Neuron (in vitro differentiated cells): ENCODE data around the gene MT3.
"Not testable (repeated sequence)": the region's sequence is repeated elsewhere in the genome, so short reads cannot be mapped to it uniquely, and the experiment has no call there.

Experiments
- H2AFZ ChIP-seq: one replicate; pipeline ENCODE4 v1.6.1; 2013; ENCODE audit warnings: low read depth, mild to moderate bottlenecking, inconsistent platforms, low read length, moderate library complexity
- H3K27me3 ChIP-seq: one replicate; pipeline ENCODE4 v1.6.1; 2013; ENCODE audit warnings: low read length; ENCODE audit not compliant: insufficient read depth
- H3K36me3 ChIP-seq: one replicate; pipeline ENCODE4 v1.6.1; 2013; ENCODE audit warnings: low read length; ENCODE audit not compliant: insufficient read depth
- H3K4me1 ChIP-seq: one replicate; pipeline ENCODE4 v1.6.1; 2013; ENCODE audit warnings: low read length; ENCODE audit not compliant: insufficient read depth
- H3K4me3 ChIP-seq: 2 replicates; pipeline ENCODE4 v1.5.1; 2013; ENCODE audit warnings: mild to moderate bottlenecking, low read length, moderate library complexity
- H3K9me3 ChIP-seq: one replicate; pipeline ENCODE4 v1.6.1; 2013; ENCODE audit warnings: low read length

MT3 gene

GRCh38 chr16:56620339-56620897 lies 31.1 kb downstream of the MT3 start:
- H3K4me1 ChIP-seq: no peaks in the 10 kb centered on the region
- H3K36me3 ChIP-seq: no peaks in the 10 kb centered on the region
- peaks cover 75% of the 10 kb centered on the region for H3K27me3 ChIP-seq
- H3K9me3 ChIP-seq: no peaks in the 10 kb centered on the region
- H2AFZ ChIP-seq: no peak overlapping the region
- H3K4me3 ChIP-seq: no peak overlapping the region

- not testable (repeated sequence) for H3K36me3 ChIP-seq, H2AFZ ChIP-seq, H3K4me1 ChIP-seq, H3K9me3 ChIP-seq, H3K4me3 ChIP-seq
- H3K27me3 ChIP-seq: peaks cover 79% of the 10 kb centered on the region
Measured at GRCh38 chr16:56621665-56622445, 32.5 kb downstream of the MT3 start.

- H3K4me3 ChIP-seq, H2AFZ ChIP-seq, H3K36me3 ChIP-seq, H3K4me1 ChIP-seq, H3K9me3 ChIP-seq: not testable (repeated sequence)
- H3K27me3 ChIP-seq: peaks cover 71% of the 10 kb centered on the region
Measured at GRCh38 chr16:56623184-56623583, 33.9 kb downstream of the MT3 start.

- H2AFZ ChIP-seq: no peak overlapping the region
- H3K4me1 ChIP-seq: peaks cover 4% of the 10 kb centered on the region
- peaks cover 71% of the 10 kb centered on the region for H3K27me3 ChIP-seq
- H3K36me3 ChIP-seq: no peaks in the 10 kb centered on the region
- no peaks in the 10 kb centered on the region for H3K9me3 ChIP-seq
- no peak overlapping the region for H3K4me3 ChIP-seq
Measured at GRCh38 chr16:56623637-56624036, 34.3 kb downstream of the MT3 start.

- no peaks in the 10 kb centered on the region for H3K36me3 ChIP-seq
- H3K4me3 ChIP-seq: no peak within 1 kb of the TSS
- H3K9me3 ChIP-seq: no peaks in the 10 kb centered on the region
- peaks cover 73% of the 10 kb centered on the region for H3K27me3 ChIP-seq
- peaks cover 4% of the 10 kb centered on the region for H3K4me1 ChIP-seq
- no peak within 1 kb of the TSS for H2AFZ ChIP-seq
Measured at GRCh38 chr16:56625140-56625942, 36.0 kb downstream of the MT3 start, which contains the start of gene MT1E. Gene MT1E (plus strand): TSS chr16:56625781. CDS start chr16:56625852, 71 bp downstream.

GRCh38 chr16:56625943-56626654 lies 36.8 kb downstream of the MT3 start:
- Histone ChIP-seq H3K27me3 (peaks cover 79% of the 10 kb centered on the region), H3K36me3 (no peaks in the 10 kb centered on the region), H3K4me1 (peaks cover 4% of the 10 kb centered on the region), H3K4me3 (no peak overlapping the region), H2AFZ (no peak overlapping the region), H3K9me3 (no peaks in the 10 kb centered on the region)

- Histone ChIP-seq H3K36me3 (no peaks in the 10 kb centered on the region), H2AFZ (no peak overlapping the region), H3K4me1 (peaks cover 4% of the 10 kb centered on the region), H3K4me3 (no peak overlapping the region), H3K27me3 (peaks cover 79% of the 10 kb centered on the region), H3K9me3 (no peaks in the 10 kb centered on the region)
Measured at GRCh38 chr16:56626685-56627084, 37.4 kb downstream of the MT3 start.

- Histone ChIP-seq H3K4me3 (no peak overlapping the region), H2AFZ (no peak overlapping the region), H3K4me1 (peaks cover 10% of the 10 kb centered on the region), H3K9me3 (no peaks in the 10 kb centered on the region), H3K36me3 (no peaks in the 10 kb centered on the region), H3K27me3 (peaks cover 89% of the 10 kb centered on the region)
Measured at GRCh38 chr16:56628486-56629350, 39.4 kb downstream of the MT3 start.

GRCh38 chr16:56629531-56629930 lies 40.2 kb downstream of the MT3 start:
- Histone ChIP-seq H2AFZ (no peak overlapping the region), H3K4me1 (peaks cover 10% of the 10 kb centered on the region), H3K36me3 (no peaks in the 10 kb centered on the region), H3K4me3 (no peak overlapping the region), H3K9me3 (no peaks in the 10 kb centered on the region), H3K27me3 (peaks cover 91% of the 10 kb centered on the region)

GRCh38 chr16:56630134-56630533 lies 40.8 kb downstream of the MT3 start:
- H3K27me3 ChIP-seq: peaks cover 91% of the 10 kb centered on the region
- peaks cover 10% of the 10 kb centered on the region for H3K4me1 ChIP-seq
- no peak overlapping the region for H2AFZ ChIP-seq
- H3K9me3 ChIP-seq: no peaks in the 10 kb centered on the region
- H3K36me3 ChIP-seq: no peaks in the 10 kb centered on the region
- H3K4me3 ChIP-seq: no peak overlapping the region

GRCh38 chr16:56631197-56631596 lies 41.9 kb downstream of the MT3 start:
- no peaks in the 10 kb centered on the region for H3K36me3 ChIP-seq
- no peak overlapping the region for H3K4me3 ChIP-seq
- peaks cover 6% of the 10 kb centered on the region for H3K4me1 ChIP-seq
- no peak overlapping the region for H2AFZ ChIP-seq
- no peaks in the 10 kb centered on the region for H3K9me3 ChIP-seq
- H3K27me3 ChIP-seq: peaks cover 91% of the 10 kb centered on the region

GRCh38 chr16:56631832-56632155 lies 42.5 kb downstream of the MT3 start:
- peaks cover 92% of the 10 kb centered on the region for H3K27me3 ChIP-seq
- no peaks in the 10 kb centered on the region for H3K9me3 ChIP-seq
- no peak overlapping the region for H2AFZ ChIP-seq
- peaks cover 6% of the 10 kb centered on the region for H3K4me1 ChIP-seq
- no peak overlapping the region for H3K4me3 ChIP-seq
- H3K36me3 ChIP-seq: no peaks in the 10 kb centered on the region
